Fibroblast of villous mesenchyme (primary cell): Measurements from ENCODE around the gene MS4A10. TPM values are rescaled to one million over a fixed set of nuclear protein-coding genes. Genes with fewer than 3 reads are reported as not detected.

Experiments used
- DNase-seq: peaks from one replicate; pipeline ENCODE4 v3.0.0-alpha.2; 2010; ENCODE audit warnings: low read depth
- H3K4me3 ChIP-seq: 2 replicates; pipeline ENCODE4 v1.5.1; 2011; ENCODE audit warnings: low read depth, mild to moderate bottlenecking, low read length
- CTCF ChIP-seq: IDR thresholded peaks from 2 replicates; pipeline ENCODE4 v1.5.1; 2012; ENCODE audit warnings: low read depth, mild to moderate bottlenecking, low read length; ENCODE audit not compliant: insufficient read depth
- total RNA-seq: library from RNA; depleted of rRNA; stranded (reverse); fragments of >200 nt; gene quantifications from 2 replicates; pipeline ENCODE4 v1.2.3, GENCODE V29; 2012

Gene MS4A10
- total RNA-seq, 1 donor = not detected

- no peak for DNase-seq
- no peak overlapping the region for H3K4me3 ChIP-seq
- no peak for TF ChIP-seq CTCF
These were observed 62.8 kb downstream of the MS4A10 start for GRCh38 chr11:60847896-60848295.

GRCh38 chr11:60848714-60849151 lies 63.6 kb downstream of the MS4A10 start:
- no peak overlapping the region for H3K4me3 ChIP-seq
- DNase-seq = no peak
- TF ChIP-seq CTCF = no peak

- H3K4me3 ChIP-seq = no peak overlapping the region
- no peak for TF ChIP-seq CTCF
- DNase-seq = no peak
These were observed 64.7 kb downstream of the MS4A10 start for GRCh38 chr11:60849641-60850520.

Other genes with a start within 250 kb of the MS4A10 start
- gene MS4A8, start 85.7 kb upstream of the MS4A10 start, total RNA-seq = under 0.01 TPM in 1 of 2 replicates, not detected in the other
- gene MS4A18, start 60.6 kb upstream of the MS4A10 start, total RNA-seq = not detected in 2 replicates
- gene MS4A15, start 28.5 kb upstream of the MS4A10 start, total RNA-seq = not detected in 2 replicates
- gene CCDC86, start 56.8 kb downstream of the MS4A10 start, total RNA-seq = 11.2 and 13.5 TPM in 2 replicates
- gene PTGDR2, start 70.6 kb downstream of the MS4A10 start, total RNA-seq = under 0.01 TPM in 1 of 2 replicates, not detected in the other
- gene ZP1, start 82.2 kb downstream of the MS4A10 start, total RNA-seq = not detected in 2 replicates
- gene PRPF19, start 121.3 kb downstream of the MS4A10 start, total RNA-seq = 40.9 and 41.5 TPM in 2 replicates
- 28.9 and 38.3 TPM in 2 replicates for gene TMEM109, start 128.8 kb downstream of the MS4A10 start, total RNA-seq
- 29.3 and 40.6 TPM in 2 replicates for gene TMEM132A, start 139.1 kb downstream of the MS4A10 start, total RNA-seq
- 13.0 and 15.5 TPM in 2 replicates for gene SLC15A3, start 166.8 kb downstream of the MS4A10 start, total RNA-seq
- not detected in 2 replicates for gene CD6, start 186.3 kb downstream of the MS4A10 start, total RNA-seq